Panc1 (cell line): ENCODE measurements around the gene ZNF644. TPM values are rescaled to one million over a fixed set of nuclear protein-coding genes. Genes with fewer than 3 reads are reported as not detected.

Experiments used
- ATAC-seq: fragments of 200-7000 bp; cut with Tn5 transposase; 2 replicates; pipeline ENCODE4 v1.9.1; 2020; ENCODE audit warnings: mild to moderate bottlenecking, moderate library complexity
- BruUV-seq: library from RNA; stranded (reverse); fragments of 400-500 nt; replicated peaks from 2 replicates; lab custom pipeline; 2021; lab: Mats Ljungman, UMichigan
- CTCF ChIA-PET: fragments of 300-600 bp; sonication (Branson Sonifier 250); formaldehyde crosslinking; loops from one replicate; lab custom pipeline; 2022; ENCODE audit warnings: antibody characterized with exemption; lab: Charles Lee
- POLR2A ChIA-PET: fragments of 300-600 bp; sonication (Branson Sonifier 250); formaldehyde crosslinking; loops from one replicate; lab custom pipeline; 2022; ENCODE audit warnings: antibody characterized with exemption; lab: Charles Lee
- DNase-seq: peaks from one replicate; pipeline ENCODE4 v3.0.0-alpha.2; 2010; ENCODE audit warnings: low read depth, low spot score
- H3K27ac ChIP-seq: 2 replicates; pipeline ENCODE4 v1.5.1; 2011; ENCODE audit warnings: mild to moderate bottlenecking, low read length, inconsistent platforms
- H3K27me3 ChIP-seq: fragments of 200-500 bp; sonication (Bioruptor generic); 2 replicates; pipeline ENCODE4 v1.6.0; 2014; ENCODE audit warnings: low read length, inconsistent platforms; ENCODE audit not compliant: control insufficient read depth, insufficient read depth
- H3K36me3 ChIP-seq: fragments of 200-500 bp; sonication (Bioruptor generic); 2 replicates; pipeline ENCODE4 v1.5.1; 2014; ENCODE audit warnings: inconsistent platforms, mild to moderate bottlenecking, low read length, moderate library complexity; ENCODE audit not compliant: control insufficient read depth, insufficient read depth
- H3K4me1 ChIP-seq: 2 replicates; pipeline ENCODE4 v1.5.1; 2011; ENCODE audit warnings: inconsistent platforms, mild to moderate bottlenecking, low read length, moderate library complexity; ENCODE audit not compliant: control insufficient read depth, insufficient read depth
- H3K4me3 ChIP-seq, 2 experiments: 2 replicates each; pipeline ENCODE4 v1.5.1; 2011 to 2012; ENCODE audit warnings: low read depth in 2 of 2, low read length in 2 of 2, mild to moderate bottlenecking in 2 of 2, inconsistent platforms in 1 of 2, moderate library complexity in 1 of 2
- H3K9me3 ChIP-seq: fragments of 200-500 bp; sonication (Bioruptor generic); 2 replicates; pipeline ENCODE4 v1.5.1; 2014; ENCODE audit warnings: low read depth, mild to moderate bottlenecking, inconsistent platforms, low read length, moderate library complexity; ENCODE audit not compliant: control insufficient read depth, insufficient read depth
- POLR2AphosphoS5 ChIP-seq: IDR thresholded peaks from 2 replicates; pipeline ENCODE4 v1.6.1; 2012; ENCODE audit warnings: mild to moderate bottlenecking, low read depth, low read length, moderate library complexity
- SIN3A ChIP-seq: IDR thresholded peaks from 2 replicates; pipeline ENCODE4 v1.6.1; 2012; ENCODE audit warnings: low read depth, mild to moderate bottlenecking, low read length, moderate library complexity, borderline replicate concordance; ENCODE audit not compliant: insufficient read depth
- TCF7L2 ChIP-seq: IDR thresholded peaks from 2 replicates; pipeline ENCODE4 v1.6.1; 2011; ENCODE audit warnings: mild to moderate bottlenecking, low read depth, low read length, inconsistent platforms
- in situ Hi-C: cut with HindIII; loops from 2 replicates; pipeline ENCODE4 v1.10.0; 2016; ENCODE audit warnings: low sequenced_read_pairs, low pct_unique_long_range_greater_than_20kb
- intact Hi-C: fragments of 100-400 bp; cut with micrococcal nuclease; formaldehyde crosslinking; loops from one replicate; pipeline ENCODE4 v1.10.0; 2022; ENCODE audit not compliant: unreplicated experiment
- total RNA-seq: library from RNA; stranded (reverse); gene quantifications from one replicate; pipeline ENCODE4 v1.2.1, GENCODE V29; 2021; ENCODE audit not compliant: unreplicated experiment
- TF ChIP-seq, protein P1 (sequence below): fragments of 450-650 bp; IDR thresholded peaks from 2 replicates; pipeline ENCODE4 v1.5.1; 2017; ENCODE audit warnings: mild to moderate bottlenecking
- TF ChIP-seq, protein P2 (sequence below), 2 experiments: IDR thresholded peaks; 2 replicates each; pipeline ENCODE4 v1.6.1; 2011 to 2012; ENCODE audit warnings: low read depth in 2 of 2, control low read depth in 1 of 2, low read length in 1 of 2, mild to moderate bottlenecking in 1 of 2, moderate library complexity in 1 of 2; ENCODE audit not compliant: insufficient read depth in 1 of 2

Gene ZNF644
- total RNA-seq, 1 experiment from 2014 or later, result 74.2 TPM

DNA sequence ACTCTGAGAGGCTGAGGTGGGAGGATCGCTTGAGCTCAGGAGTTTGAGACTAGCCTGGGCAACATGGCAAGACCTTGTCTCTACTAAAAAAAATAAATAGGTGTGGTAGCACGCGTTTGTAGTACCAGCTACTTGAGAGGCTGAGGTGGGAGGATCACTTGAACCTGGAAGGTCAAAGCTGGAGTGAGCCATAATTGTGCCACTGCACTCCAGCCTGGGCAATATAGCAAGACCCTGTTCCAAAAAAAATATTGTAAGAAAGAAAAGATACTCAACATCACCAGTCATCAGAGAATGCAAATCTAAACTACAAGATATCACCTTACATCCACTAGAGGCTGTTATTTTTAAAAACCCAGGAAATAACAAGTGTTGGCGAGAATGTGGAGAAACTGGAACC, 32.5 kb downstream of the ZNF644 start:
- ChIA-PET CTCF (no interaction called here), POLR2A (no interaction called here)
- Histone ChIP-seq H3K27me3 (no peaks in the 10 kb centered on the region), H3K9me3 (peaks cover 11% of the 10 kb centered on the region; the same call in 1 of the 2 replicates), H3K4me1 (no peaks in the 10 kb centered on the region), H3K36me3 (no peaks in the 10 kb centered on the region), H3K4me3 (no peak overlapping the region), H3K27ac (no peak overlapping the region)
- in situ Hi-C loops (no loop called here), intact Hi-C loops (no loop called here)
- ATAC-seq (no peak), DNase-seq (no peak)
- TF ChIP-seq TCF7L2 (no peak), SIN3A (no peak), POLR2AphosphoS5 (no peak)
- TF ChIP-seq, protein P1, sequence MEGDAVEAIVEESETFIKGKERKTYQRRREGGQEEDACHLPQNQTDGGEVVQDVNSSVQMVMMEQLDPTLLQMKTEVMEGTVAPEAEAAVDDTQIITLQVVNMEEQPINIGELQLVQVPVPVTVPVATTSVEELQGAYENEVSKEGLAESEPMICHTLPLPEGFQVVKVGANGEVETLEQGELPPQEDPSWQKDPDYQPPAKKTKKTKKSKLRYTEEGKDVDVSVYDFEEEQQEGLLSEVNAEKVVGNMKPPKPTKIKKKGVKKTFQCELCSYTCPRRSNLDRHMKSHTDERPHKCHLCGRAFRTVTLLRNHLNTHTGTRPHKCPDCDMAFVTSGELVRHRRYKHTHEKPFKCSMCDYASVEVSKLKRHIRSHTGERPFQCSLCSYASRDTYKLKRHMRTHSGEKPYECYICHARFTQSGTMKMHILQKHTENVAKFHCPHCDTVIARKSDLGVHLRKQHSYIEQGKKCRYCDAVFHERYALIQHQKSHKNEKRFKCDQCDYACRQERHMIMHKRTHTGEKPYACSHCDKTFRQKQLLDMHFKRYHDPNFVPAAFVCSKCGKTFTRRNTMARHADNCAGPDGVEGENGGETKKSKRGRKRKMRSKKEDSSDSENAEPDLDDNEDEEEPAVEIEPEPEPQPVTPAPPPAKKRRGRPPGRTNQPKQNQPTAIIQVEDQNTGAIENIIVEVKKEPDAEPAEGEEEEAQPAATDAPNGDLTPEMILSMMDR, result no peak
- TF ChIP-seq, protein P2, sequence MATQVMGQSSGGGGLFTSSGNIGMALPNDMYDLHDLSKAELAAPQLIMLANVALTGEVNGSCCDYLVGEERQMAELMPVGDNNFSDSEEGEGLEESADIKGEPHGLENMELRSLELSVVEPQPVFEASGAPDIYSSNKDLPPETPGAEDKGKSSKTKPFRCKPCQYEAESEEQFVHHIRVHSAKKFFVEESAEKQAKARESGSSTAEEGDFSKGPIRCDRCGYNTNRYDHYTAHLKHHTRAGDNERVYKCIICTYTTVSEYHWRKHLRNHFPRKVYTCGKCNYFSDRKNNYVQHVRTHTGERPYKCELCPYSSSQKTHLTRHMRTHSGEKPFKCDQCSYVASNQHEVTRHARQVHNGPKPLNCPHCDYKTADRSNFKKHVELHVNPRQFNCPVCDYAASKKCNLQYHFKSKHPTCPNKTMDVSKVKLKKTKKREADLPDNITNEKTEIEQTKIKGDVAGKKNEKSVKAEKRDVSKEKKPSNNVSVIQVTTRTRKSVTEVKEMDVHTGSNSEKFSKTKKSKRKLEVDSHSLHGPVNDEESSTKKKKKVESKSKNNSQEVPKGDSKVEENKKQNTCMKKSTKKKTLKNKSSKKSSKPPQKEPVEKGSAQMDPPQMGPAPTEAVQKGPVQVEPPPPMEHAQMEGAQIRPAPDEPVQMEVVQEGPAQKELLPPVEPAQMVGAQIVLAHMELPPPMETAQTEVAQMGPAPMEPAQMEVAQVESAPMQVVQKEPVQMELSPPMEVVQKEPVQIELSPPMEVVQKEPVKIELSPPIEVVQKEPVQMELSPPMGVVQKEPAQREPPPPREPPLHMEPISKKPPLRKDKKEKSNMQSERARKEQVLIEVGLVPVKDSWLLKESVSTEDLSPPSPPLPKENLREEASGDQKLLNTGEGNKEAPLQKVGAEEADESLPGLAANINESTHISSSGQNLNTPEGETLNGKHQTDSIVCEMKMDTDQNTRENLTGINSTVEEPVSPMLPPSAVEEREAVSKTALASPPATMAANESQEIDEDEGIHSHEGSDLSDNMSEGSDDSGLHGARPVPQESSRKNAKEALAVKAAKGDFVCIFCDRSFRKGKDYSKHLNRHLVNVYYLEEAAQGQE (IDR thresholded peaks at IDR 0.05; ENCODE audit: insufficient read depth in 1 of 2, low read depth in 2 of 2, low read length in 1 of 2), result no peak
- no TSS peak for BruUV-seq

DNA sequence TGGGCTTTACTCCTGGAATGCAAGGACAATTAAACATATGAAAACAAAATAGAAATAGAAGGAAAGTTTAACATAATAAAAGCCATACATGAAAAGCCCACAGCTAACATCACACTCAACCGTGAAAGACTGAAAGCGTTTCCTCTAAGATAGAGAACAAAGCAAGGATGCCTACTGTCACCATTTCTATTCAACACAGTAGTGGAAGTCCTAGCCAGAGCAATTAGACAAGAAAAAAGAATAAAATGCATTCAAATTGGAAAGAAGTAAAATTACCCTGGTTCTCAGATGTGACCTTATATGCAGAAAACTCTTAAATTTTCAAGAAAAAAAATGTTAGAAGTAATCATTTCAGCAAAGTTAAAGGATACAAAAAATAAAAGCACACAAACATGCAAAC, 34.0 kb downstream of the ZNF644 start:
- ATAC-seq (no peak), DNase-seq (no peak)
- ChIA-PET CTCF (no interaction called here), POLR2A (no interaction called here)
- TF ChIP-seq, protein P2 (IDR thresholded peaks at IDR 0.05; ENCODE audit: insufficient read depth in 1 of 2, low read depth in 2 of 2, low read length in 1 of 2), result no peak
- no peak for TF ChIP-seq TCF7L2
- TF ChIP-seq POLR2AphosphoS5, result no peak
- TF ChIP-seq, protein P1, result no peak
- TF ChIP-seq SIN3A, result no peak
- intact Hi-C loops, result no loop called here
- Histone ChIP-seq H3K27ac (no peak overlapping the region), H3K9me3 (peaks cover 11% of the 10 kb centered on the region; the same call in 1 of the 2 replicates), H3K36me3 (no peaks in the 10 kb centered on the region), H3K4me3 (no peak overlapping the region), H3K27me3 (no peaks in the 10 kb centered on the region), H3K4me1 (no peaks in the 10 kb centered on the region)
- BruUV-seq, result no TSS peak
- in situ Hi-C loops, result no loop called here
